Measurements from ENCODE around the gene LRFN2. TPM values are rescaled to one million over a fixed set of nuclear protein-coding genes. Genes with fewer than 3 reads are reported as not detected.

LRFN2 gene
- total and polyA plus RNA-seq, 2 experiments from 2014 or later = 0.33 to 0.54 TPM

DNA sequence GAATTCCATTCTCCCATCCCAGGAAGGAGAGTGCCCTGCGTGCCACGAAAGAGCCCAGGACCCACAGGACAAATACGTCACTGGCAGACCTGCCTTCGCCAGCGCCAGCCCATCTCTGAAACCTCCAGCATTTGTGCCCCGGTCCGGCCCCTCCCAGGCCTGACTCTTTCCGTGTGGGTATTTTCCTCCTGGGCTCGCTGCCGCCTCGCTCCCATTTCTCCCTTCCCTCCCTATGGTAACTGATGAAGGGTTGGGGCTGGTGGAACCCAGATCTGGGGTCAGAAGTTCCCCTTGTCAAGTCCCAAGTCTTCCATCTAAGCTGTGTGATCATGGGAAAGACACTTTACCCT lies 208.5 kb downstream of the LRFN2 start:
- Histone ChIP-seq H3K4me1 (ENCODE audit: insufficient read depth) (no peaks in the 10 kb centered on the region), H3K4me2 (no peak overlapping the region), H3K9me3 (ENCODE audit: low read depth) (no peaks in the 10 kb centered on the region), H4K20me1 (ENCODE audit: insufficient read depth, poor library complexity, severe bottlenecking) (no peaks in the 10 kb centered on the region), H3K9me2 (replicated peaks; ENCODE audit: insufficient read depth) (no peaks in the 10 kb centered on the region), H3K27ac (no peak overlapping the region), H3K27me3 (no peaks in the 10 kb centered on the region), H2AFZ (no peak overlapping the region), H3K4me3 (no peak overlapping the region), H3K79me2 (no peaks in the 10 kb centered on the region), H3K36me3 (replicated peaks; ENCODE audit: insufficient read depth, low read depth) (no peaks in the 10 kb centered on the region)
- TF ChIP-seq EZH2 (IDR thresholded peaks at IDR 0.05; ENCODE audit: borderline replicate concordance) (no peak), CTCF (IDR thresholded peaks at IDR 0.05; ENCODE audit: poor library complexity) (no peak), EZH2phosphoT487 (IDR thresholded peaks at IDR 0.05; ENCODE audit: low read depth, severe bottlenecking, unreplicated experiment) (no peak)
- 94% methylated on average over 11 of the region's 11 CpGs for WGBS (ENCODE audit: low lambda C conversion rate, missing lambda C conversion rate)
- DNase-seq (ENCODE audit: low spot score) = no peak

- Histone ChIP-seq H4K20me1 (ENCODE audit: insufficient read depth, poor library complexity, severe bottlenecking) (no peaks in the 10 kb centered on the region), H3K9me2 (replicated peaks; ENCODE audit: insufficient read depth) (no peaks in the 10 kb centered on the region), H3K4me1 (ENCODE audit: insufficient read depth) (no peaks in the 10 kb centered on the region), H3K27me3 (no peaks in the 10 kb centered on the region), H3K4me3 (no peak overlapping the region), H3K79me2 (no peaks in the 10 kb centered on the region), H3K36me3 (replicated peaks; ENCODE audit: insufficient read depth, low read depth) (no peaks in the 10 kb centered on the region), H3K27ac (no peak overlapping the region), H3K9me3 (ENCODE audit: low read depth) (no peaks in the 10 kb centered on the region), H3K4me2 (no peak overlapping the region), H2AFZ (no peak overlapping the region)
- TF ChIP-seq CTCF (IDR thresholded peaks at IDR 0.05; ENCODE audit: poor library complexity) = no peak
- no peak for TF ChIP-seq EZH2phosphoT487 (IDR thresholded peaks at IDR 0.05; ENCODE audit: low read depth, severe bottlenecking, unreplicated experiment)
- no peak for TF ChIP-seq EZH2 (IDR thresholded peaks at IDR 0.05; ENCODE audit: borderline replicate concordance)
- 95% methylated on average over 21 of the region's 21 CpGs for WGBS (ENCODE audit: low lambda C conversion rate, missing lambda C conversion rate)
- no peak for DNase-seq (ENCODE audit: low spot score)
Observed at GRCh38 chr6:40378071-40378724, 209.0 kb downstream of the LRFN2 start.

DNA sequence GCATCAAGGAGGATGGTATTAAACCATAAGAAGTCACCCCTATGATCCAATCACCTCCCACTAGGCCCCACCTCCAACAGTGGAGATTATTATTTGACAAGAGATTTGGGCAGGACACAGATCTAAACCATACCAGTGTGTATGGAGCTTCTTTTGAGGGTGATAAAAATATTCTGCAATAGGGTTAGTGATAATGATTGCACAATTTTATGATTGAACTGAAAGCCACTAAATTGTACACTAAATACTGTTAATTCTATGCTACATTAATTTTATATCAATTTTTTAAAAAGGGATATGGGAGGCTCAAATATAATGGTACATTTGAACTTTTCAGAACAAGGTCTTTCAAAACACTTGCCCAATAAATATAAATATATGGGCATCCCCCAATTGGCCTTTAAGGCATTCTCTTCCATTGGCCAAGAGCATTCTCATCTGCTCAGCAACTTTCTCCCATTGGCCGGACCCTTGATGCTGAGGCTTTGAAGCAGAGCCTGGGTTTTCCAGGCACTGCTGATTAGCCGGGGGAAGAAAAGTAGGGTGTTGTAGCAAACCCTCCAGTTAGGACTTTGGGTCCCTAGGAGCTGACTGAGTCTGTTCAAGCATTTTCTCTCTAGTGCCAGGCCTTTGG lies 209.9 kb downstream of the LRFN2 start:
- H3K9me2 ChIP-seq (replicated peaks; ENCODE audit: insufficient read depth) = no peaks in the 10 kb centered on the region
- H3K36me3 ChIP-seq (replicated peaks; ENCODE audit: insufficient read depth, low read depth) = no peaks in the 10 kb centered on the region
- TF ChIP-seq CTCF (IDR thresholded peaks at IDR 0.05; ENCODE audit: poor library complexity) (no peak), EZH2 (IDR thresholded peaks at IDR 0.05; ENCODE audit: borderline replicate concordance) (no peak), EZH2phosphoT487 (IDR thresholded peaks at IDR 0.05; ENCODE audit: low read depth, severe bottlenecking, unreplicated experiment) (no peak)
- DNase-seq (ENCODE audit: low spot score) = no peak
- H3K79me2 ChIP-seq = no peaks in the 10 kb centered on the region
- H3K9me3 ChIP-seq (ENCODE audit: low read depth) = no peaks in the 10 kb centered on the region
- H3K27me3 ChIP-seq = no peaks in the 10 kb centered on the region
- WGBS (ENCODE audit: low lambda C conversion rate, missing lambda C conversion rate) = 91% methylated on average over 2 of the region's 2 CpGs
- no peaks in the 10 kb centered on the region for H3K4me1 ChIP-seq (ENCODE audit: insufficient read depth)
- no peaks in the 10 kb centered on the region for H4K20me1 ChIP-seq (ENCODE audit: insufficient read depth, poor library complexity, severe bottlenecking)
- H3K27ac ChIP-seq = no peak overlapping the region
- no peak overlapping the region for H3K4me2 ChIP-seq
- no peak overlapping the region for H3K4me3 ChIP-seq
- H2AFZ ChIP-seq = no peak overlapping the region

All from hepatocyte (in vitro differentiated cells).